Urinary bladder (tissue), 4 donors: ENCODE results near the gene KRT83. TPM values are rescaled to one million over a fixed set of nuclear protein-coding genes. Genes with fewer than 3 reads are reported as not detected.
"Not testable (repeated sequence)": the region's sequence is repeated elsewhere in the genome, so short reads cannot be mapped to it uniquely, and the experiment has no call there.

ENCODE experiments used
- DNase-seq: peaks from one replicate; pipeline ENCODE4 v3.0.0-alpha.2; 2015; ENCODE audit errors: extremely low spot score
- H3K27ac ChIP-seq: one replicate; pipeline ENCODE4 v1.5.1; 2013; ENCODE audit warnings: low read depth, mild to moderate bottlenecking, moderate library complexity
- H3K36me3 ChIP-seq: one replicate; pipeline ENCODE4 v1.6.1; 2013; ENCODE audit warnings: mild to moderate bottlenecking, moderate library complexity; ENCODE audit not compliant: insufficient read depth
- H3K4me1 ChIP-seq: one replicate; pipeline ENCODE4 v1.6.1; 2013; ENCODE audit warnings: mild to moderate bottlenecking, moderate library complexity; ENCODE audit not compliant: insufficient read depth
- H3K4me3 ChIP-seq: one replicate; pipeline ENCODE4 v1.5.1; 2013; ENCODE audit warnings: low read depth, low read length
- WGBS: extraction: QIAGEN DNeasy Blood & Tissue Kit; methylation state at CpG from one replicate; pipeline ENCODE4 v1.1.7; 2013; 5-methylcytosine and 5-hydroxymethylcytosine counted together
- polyA plus RNA-seq: library from polyadenylated mRNA; stranded (reverse); fragments of 200-250 nt; gene quantifications from one replicate; pipeline ENCODE4 v1.2.3, GENCODE V29; 2013
- total RNA-seq: library from RNA; depleted of rRNA; stranded (reverse); fragments of >200 nt; gene quantifications from one replicate; pipeline ENCODE4 v1.2.3, GENCODE V29; 2014
- donor health status: healthy with polysubstance abuse.
- donor health status: healthy.

Gene KRT83
- total and polyA plus RNA-seq, 2 donors = not detected

DNA sequence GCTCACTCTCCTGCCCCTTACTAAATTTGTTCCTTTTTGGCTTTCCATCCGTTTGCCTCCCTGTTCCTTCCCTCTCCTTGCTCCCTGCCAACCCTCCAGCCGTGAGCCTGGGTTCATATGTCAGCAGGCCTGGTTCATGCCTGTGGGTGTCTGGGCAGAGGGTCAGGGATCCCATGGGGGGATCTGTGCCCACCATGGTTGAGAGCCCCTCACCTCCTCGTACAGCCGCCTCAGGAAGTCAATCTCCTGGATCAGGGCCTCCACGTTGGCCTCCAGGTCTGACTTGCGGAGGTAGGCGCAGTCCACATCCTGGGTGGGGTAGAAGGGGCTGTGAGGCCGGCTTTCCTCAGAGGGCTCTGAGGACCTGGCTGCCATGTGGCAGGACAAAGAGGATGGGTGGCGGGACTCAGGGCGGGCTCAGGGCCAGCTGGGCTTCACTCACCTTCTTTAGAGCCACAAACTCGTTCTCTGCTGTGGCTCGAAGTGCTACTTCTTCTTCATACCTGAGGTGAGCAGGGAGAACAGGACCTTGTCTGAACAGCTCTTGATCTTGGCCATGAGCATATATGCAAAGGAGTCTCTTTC, 3.6 kb downstream of the KRT83 start:
- Histone ChIP-seq H3K4me1 (no peaks in the 10 kb centered on the region), H3K4me3 (no peak overlapping the region), H3K36me3 (no peaks in the 10 kb centered on the region), H3K27ac (no peak overlapping the region)
- WGBS = 88% methylated on average over 12 of the region's 12 CpGs
- no peak for DNase-seq

- Histone ChIP-seq H3K4me3 (no peak overlapping the region), H3K27ac (no peak overlapping the region), H3K4me1 (no peaks in the 10 kb centered on the region), H3K36me3 (no peaks in the 10 kb centered on the region)
- DNase-seq = no peak
- 93% methylated on average over 11 of the region's 11 CpGs for WGBS
Observed at GRCh38 chr12:52316701-52317100, 4.5 kb downstream of the KRT83 start.

DNA sequence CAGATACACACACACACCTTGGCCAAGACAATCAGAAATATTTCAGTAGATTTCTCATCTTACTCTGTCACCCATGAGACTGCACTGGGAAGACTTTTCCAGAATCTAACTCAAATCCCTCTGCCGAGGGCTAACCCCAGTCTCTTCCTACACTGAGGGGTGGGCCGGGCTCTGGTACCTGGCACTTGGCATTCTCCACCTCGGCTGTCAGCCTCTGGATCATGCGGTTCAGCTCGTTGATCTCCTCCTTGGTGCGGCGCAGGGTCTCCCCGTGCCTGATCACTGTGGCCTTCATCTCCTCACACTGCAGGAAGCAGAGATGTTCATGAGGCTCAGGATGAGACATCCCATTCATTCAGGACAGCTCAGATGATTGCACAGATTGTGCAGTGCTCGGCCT, 4.9 kb downstream of the KRT83 start:
- Histone ChIP-seq H3K27ac (no peak overlapping the region), H3K4me1 (no peaks in the 10 kb centered on the region), H3K4me3 (no peak overlapping the region), H3K36me3 (no peaks in the 10 kb centered on the region)
- no peak for DNase-seq
- 93% methylated on average over 9 of the region's 9 CpGs for WGBS

DNA sequence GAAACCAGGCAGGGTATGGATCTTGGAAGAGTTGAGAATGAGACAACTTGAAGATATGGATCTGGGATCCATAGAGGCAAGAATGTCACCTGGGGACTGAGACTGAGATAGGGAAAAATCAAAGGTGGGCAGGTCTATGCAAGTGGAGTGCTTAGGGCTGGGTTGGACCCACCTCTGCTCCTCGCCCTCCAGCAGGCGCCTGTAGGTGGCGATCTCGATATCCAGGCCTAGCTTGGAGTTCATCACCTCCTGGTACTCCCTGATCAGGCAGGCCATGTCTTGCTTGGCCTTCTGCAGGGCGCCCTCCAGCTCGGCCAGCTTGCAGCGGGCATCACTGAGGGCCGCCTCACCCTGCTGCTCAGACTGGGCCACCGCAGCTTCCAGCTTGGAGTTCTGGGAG, 5.5 kb downstream of the KRT83 start:
- not testable (repeated sequence) for H3K4me1 ChIP-seq, H3K27ac ChIP-seq, DNase-seq, H3K36me3 ChIP-seq, H3K4me3 ChIP-seq
- WGBS = 67% methylated on average over 9 of the region's 9 CpGs

DNA sequence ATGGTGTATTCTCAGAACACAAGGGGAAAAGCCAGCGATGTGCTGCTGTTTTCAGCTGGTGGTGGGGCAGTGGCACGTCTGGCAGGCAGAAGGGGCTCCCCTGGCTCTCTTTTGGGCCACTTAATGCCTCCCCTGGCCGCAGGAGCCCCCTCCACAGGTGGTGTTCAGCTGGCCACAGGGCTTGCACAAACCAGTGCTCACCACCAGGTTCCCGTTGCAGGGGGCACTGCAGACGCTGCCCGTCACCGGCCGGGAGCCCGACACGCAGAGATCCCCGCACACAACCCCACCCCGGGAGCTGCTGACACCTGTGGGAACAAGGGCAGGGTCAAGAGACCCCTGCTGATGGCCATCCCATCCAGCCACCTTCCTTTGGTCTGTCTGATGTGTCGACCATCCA, 6.7 kb downstream of the KRT83 start:
- DNase-seq = no peak
- no peak overlapping the region for H3K27ac ChIP-seq
- WGBS = 83% methylated on average over 13 of the region's 13 CpGs

GRCh38 chr12:52313926-52314325, 7.3 kb downstream of the KRT83 start:
- DNase-seq = no peak
- H3K4me1 ChIP-seq = no peaks in the 10 kb centered on the region
- H3K27ac ChIP-seq = no peak overlapping the region
- 84% methylated on average over 9 of the region's 9 CpGs for WGBS
- no peaks in the 10 kb centered on the region for H3K36me3 ChIP-seq
- H3K4me3 ChIP-seq = no peak overlapping the region

More for the DNA sequence above, 6.7 kb downstream of the KRT83 start:
- H3K4me3 ChIP-seq = no peak overlapping the region
- no peaks in the 10 kb centered on the region for H3K36me3 ChIP-seq
- no peaks in the 10 kb centered on the region for H3K4me1 ChIP-seq

DNA sequence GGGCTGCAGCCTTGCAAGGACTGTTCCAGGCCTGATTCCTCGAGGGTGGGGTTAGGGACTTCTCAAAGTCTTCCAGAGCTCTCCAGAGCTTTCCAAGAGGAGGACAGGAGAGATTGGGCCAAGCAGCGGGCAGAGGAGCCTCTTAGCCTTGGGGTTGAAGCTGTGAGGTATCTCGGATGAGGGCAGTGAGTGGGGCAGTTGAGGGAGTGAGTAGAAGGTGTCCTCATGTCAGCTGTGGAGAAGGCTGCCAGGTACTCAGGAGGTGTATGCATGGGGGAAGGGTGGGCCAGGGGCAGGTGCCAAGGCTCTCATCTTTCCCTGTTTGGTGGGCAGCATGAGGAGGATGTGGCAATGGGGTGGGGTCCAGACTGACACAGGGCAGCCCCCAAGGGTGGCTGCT, 7.7 kb downstream of the KRT83 start:
- no peak for DNase-seq
- Histone ChIP-seq H3K27ac (no peak overlapping the region), H3K36me3 (no peaks in the 10 kb centered on the region), H3K4me3 (no peak overlapping the region), H3K4me1 (no peaks in the 10 kb centered on the region)
- 70% methylated on average over 3 of the region's 3 CpGs for WGBS

DNA sequence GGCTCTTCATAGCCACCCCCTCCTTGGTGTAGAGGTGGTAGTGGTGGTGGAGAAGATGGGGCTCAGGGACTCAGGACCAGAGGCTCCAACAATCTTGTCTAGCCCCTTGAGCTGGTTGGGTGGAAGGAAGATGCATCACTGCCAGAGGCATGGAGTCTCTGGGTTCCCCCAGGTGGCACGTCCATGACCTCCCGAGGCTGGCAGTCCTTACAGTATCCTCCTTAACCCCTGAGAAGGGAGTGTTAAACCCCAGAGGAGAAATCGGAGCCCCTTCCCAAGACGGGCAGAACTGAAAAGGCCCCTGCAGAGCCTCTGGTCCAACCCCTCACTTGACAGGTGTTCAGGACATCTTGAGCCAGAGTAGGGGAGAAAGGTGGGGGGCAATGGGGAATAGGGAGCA, 9.1 kb downstream of the KRT83 start:
- Histone ChIP-seq H3K36me3 (no peaks in the 10 kb centered on the region), H3K4me3 (no peak overlapping the region), H3K27ac (no peak overlapping the region), H3K4me1 (no peaks in the 10 kb centered on the region)
- WGBS = 78% methylated on average over 4 of the region's 4 CpGs
- DNase-seq = no peak

DNA sequence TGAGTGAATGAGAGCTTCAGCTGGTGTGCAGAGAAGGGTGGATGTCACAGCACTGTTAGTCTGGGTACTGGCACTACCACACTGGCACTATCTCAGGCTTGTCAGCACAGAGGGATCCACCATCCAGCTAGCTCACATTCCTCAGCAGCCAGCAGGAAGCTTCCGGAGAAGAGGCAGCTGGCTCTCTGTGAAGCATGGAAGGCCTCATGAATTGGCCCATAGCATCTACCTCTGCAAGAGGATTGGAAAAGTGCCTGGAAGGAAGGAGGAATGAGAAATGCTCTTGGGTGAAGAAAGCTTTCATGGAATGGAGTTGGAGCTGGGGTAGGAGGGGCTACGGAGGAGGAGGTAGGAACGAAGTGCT, 9.9 kb downstream of the KRT83 start:
- H3K4me3 ChIP-seq = no peak overlapping the region
- no peak overlapping the region for H3K27ac ChIP-seq
- no peaks in the 10 kb centered on the region for H3K36me3 ChIP-seq
- WGBS = 69% methylated on average over 3 of the region's 3 CpGs
- no peak for DNase-seq
- H3K4me1 ChIP-seq = no peaks in the 10 kb centered on the region

DNA sequence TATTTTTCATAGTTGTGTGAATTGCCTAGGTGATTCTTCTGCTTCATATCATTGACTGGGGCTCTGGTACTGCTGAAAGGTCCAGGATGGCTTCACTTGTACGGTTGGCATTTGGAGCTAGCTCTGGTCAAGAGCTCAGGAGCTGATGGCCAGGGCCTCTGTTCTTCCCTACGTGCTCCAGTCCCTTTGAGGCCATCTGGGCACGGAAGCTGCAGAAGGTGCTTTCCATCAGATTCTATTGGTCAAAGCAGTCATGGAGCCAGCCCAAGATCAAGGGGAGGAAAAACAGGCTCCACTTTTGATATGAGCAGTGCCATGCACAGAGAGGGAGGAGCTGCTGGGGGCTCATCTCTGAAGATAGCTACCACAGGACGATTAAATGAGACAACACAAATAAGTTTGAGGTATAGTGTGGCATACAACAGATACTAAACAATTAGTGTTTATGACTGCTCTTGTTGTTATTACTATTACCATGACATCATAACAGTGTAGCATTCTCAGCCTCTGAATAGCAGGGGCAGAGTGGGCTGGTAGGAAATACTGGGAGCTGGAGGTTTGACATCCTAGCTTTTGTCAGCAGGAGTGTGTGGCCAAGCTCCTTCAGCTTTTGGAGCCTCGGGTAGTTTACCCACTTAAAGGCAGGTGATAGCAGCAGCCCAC, 10.4 kb downstream of the KRT83 start:
- Histone ChIP-seq H3K4me1 (no peaks in the 10 kb centered on the region), H3K4me3 (no peak overlapping the region), H3K27ac (no peak overlapping the region), H3K36me3 (no peaks in the 10 kb centered on the region)
- 82% methylated on average over 5 of the region's 5 CpGs for WGBS
- DNase-seq = no peak

DNA sequence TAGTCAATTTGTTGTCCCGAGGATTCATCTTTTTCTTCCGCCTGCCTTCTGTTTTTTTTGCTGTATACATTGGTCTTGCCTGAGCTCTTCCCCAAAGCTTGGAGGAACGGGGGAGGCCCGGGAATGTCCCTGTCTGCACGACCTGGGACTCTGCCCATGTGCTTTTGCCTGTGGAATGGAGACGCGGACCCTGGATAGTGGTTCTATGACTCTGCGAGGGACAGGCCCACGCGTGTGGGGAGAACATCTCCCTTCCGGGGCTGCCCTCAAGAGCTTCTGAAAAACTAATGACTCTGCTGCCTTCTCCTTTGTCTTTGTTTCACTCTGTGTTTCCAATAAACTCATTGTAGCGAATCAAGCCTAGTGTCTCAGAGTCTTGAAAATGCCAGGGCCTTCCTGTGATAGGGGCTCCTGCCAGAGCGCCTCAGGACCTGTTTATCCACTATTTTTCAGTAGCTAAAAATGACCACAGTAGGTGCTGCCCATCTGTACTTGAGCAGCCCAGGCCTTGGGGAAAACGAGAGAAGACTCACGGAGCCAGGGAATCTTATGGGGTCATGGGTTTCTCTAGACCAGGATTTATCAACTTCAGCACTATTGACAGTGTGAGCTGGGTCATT, 12.3 kb downstream of the KRT83 start:
- Histone ChIP-seq H3K27ac (no peak overlapping the region), H3K36me3 (no peaks in the 10 kb centered on the region), H3K4me3 (no peak overlapping the region), H3K4me1 (no peaks in the 10 kb centered on the region)
- WGBS = 54% methylated on average over 15 of the region's 15 CpGs
- no peak for DNase-seq

- no peak for DNase-seq
- WGBS = 7% methylated on average over 71 of the region's 71 CpGs
- H3K4me1 ChIP-seq = no peaks in the 10 kb centered on the region
- H3K36me3 ChIP-seq = no peaks in the 10 kb centered on the region
- peak overlapping the region; percentile 26 for H3K4me3 ChIP-seq
- H3K27ac ChIP-seq = no peak overlapping the region
Observed at GRCh38 chr12:52307836-52308805, 13.1 kb downstream of the KRT83 start.

GRCh38 chr12:52306731-52307130, 14.5 kb downstream of the KRT83 start:
- whole genome bisulfite sequencing = 85% methylated on average over 2 of the region's 2 CpGs
- H3K4me3 ChIP-seq = no peak overlapping the region
- DNase-seq = no peak

More at GRCh38 chr12:52306731-52307130, 14.5 kb downstream of the KRT83 start:
- no peaks in the 10 kb centered on the region for H3K36me3 ChIP-seq
- H3K4me1 ChIP-seq = no peaks in the 10 kb centered on the region
- H3K27ac ChIP-seq = no peak overlapping the region
